ENCODE results near the gene ARHGEF4. TPM values are rescaled to one million over a fixed set of nuclear protein-coding genes. Genes with fewer than 3 reads are reported as not detected.

The ARHGEF4 gene
- total and polyA plus RNA-seq, 2 experiments from 2014 or later = 4.6 to 16.6 TPM

DNA sequence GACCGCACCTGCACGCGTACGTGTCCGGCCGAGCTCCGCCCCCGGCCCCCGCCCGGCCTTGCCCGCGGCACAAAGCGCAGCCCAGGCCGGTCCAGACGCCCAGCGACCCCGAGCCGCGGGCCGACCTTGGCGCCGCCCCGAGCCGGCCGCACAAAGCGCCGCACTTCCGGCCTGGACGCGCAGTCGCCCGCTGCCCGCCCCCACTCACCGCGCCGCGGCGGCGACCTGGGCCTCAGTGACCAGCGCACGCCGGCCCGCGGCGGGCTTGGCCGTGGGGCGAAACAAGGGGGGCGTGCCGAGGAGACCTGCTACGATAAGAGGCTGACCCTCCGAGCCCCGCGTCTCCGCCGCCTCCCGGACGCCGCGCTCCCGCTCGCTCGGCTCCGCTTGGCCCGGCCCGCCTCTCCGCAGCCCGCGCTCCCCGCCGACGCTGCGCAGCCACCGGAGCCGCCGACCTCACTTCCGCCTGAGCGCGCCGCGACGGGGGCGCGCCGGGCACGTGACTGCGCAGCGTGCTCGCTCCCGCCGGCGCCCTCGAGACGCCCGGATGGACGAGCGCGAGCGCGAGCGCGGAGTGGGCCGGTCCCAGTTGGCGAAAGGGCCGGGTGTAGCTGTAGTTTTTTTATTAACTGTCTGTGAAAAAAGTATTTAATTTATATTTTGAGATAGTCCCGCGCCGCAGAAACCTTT lies 256.4 kb downstream of the ARHGEF4 start, which contains the start of gene FAM168B:
TSS of gene FAM168B (minus strand) at position 455 of the 690 bp plus-strand sequence. CDS start 10,814 bp downstream, outside the sequence.
- H3K27ac Mint-ChIP-seq = peak within 1 kb of the TSS; percentile 97
- H3K4me3 Mint-ChIP-seq = peak within 1 kb of the TSS; percentile 95
- peaks cover 34% of the 10 kb centered on the region for H3K36me3 Mint-ChIP-seq (ENCODE audit: low read depth)

More for the DNA sequence above, 256.4 kb downstream of the ARHGEF4 start, which contains the start of gene FAM168B:
- DNase-seq (ENCODE audit: low spot score) = peak; percentile 92
- Mint-ChIP-seq H3K27me3 (ENCODE audit: insufficient read depth, low read depth, poor library complexity) (peaks cover 3% of the 10 kb centered on the region), H3K9me3 (no peaks in the 10 kb centered on the region), H3K4me1 (no peaks in the 10 kb centered on the region; the same call in 2 of the 3 replicates)
- TF ChIP-seq JUNB (IDR thresholded peaks at IDR 0.05; ENCODE audit: unreplicated experiment) (no peak), CREB1 (CRISPR knock-in tag; IDR thresholded peaks at IDR 0.05; ENCODE audit: low read depth) (peak; percentile 78), POLR2AphosphoS5 (IDR thresholded peaks at IDR 0.05; ENCODE audit: low read depth) (peak; percentile 72), STAT1 (IDR thresholded peaks at IDR 0.05; ENCODE audit: unreplicated experiment) (no peak), NANOG (IDR thresholded peaks at IDR 0.05; ENCODE audit: borderline replicate concordance) (no peak), EZH2 (IDR thresholded peaks at IDR 0.05; ENCODE audit: low read depth, unreplicated experiment) (no peak), EZH2phosphoT487 (IDR thresholded peaks at IDR 0.05; ENCODE audit: unreplicated experiment) (no peak), ZNF114 (CRISPR knock-in tag; IDR thresholded peaks at IDR 0.05) (no peak), ZNF331 (CRISPR knock-in tag; IDR thresholded peaks at IDR 0.05; ENCODE audit: low read depth) (no peak)
- TF ChIP-seq, protein P1, sequence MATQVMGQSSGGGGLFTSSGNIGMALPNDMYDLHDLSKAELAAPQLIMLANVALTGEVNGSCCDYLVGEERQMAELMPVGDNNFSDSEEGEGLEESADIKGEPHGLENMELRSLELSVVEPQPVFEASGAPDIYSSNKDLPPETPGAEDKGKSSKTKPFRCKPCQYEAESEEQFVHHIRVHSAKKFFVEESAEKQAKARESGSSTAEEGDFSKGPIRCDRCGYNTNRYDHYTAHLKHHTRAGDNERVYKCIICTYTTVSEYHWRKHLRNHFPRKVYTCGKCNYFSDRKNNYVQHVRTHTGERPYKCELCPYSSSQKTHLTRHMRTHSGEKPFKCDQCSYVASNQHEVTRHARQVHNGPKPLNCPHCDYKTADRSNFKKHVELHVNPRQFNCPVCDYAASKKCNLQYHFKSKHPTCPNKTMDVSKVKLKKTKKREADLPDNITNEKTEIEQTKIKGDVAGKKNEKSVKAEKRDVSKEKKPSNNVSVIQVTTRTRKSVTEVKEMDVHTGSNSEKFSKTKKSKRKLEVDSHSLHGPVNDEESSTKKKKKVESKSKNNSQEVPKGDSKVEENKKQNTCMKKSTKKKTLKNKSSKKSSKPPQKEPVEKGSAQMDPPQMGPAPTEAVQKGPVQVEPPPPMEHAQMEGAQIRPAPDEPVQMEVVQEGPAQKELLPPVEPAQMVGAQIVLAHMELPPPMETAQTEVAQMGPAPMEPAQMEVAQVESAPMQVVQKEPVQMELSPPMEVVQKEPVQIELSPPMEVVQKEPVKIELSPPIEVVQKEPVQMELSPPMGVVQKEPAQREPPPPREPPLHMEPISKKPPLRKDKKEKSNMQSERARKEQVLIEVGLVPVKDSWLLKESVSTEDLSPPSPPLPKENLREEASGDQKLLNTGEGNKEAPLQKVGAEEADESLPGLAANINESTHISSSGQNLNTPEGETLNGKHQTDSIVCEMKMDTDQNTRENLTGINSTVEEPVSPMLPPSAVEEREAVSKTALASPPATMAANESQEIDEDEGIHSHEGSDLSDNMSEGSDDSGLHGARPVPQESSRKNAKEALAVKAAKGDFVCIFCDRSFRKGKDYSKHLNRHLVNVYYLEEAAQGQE (IDR thresholded peaks at IDR 0.05; ENCODE audit: unreplicated experiment) = no peak
- TF ChIP-seq, protein P2, sequence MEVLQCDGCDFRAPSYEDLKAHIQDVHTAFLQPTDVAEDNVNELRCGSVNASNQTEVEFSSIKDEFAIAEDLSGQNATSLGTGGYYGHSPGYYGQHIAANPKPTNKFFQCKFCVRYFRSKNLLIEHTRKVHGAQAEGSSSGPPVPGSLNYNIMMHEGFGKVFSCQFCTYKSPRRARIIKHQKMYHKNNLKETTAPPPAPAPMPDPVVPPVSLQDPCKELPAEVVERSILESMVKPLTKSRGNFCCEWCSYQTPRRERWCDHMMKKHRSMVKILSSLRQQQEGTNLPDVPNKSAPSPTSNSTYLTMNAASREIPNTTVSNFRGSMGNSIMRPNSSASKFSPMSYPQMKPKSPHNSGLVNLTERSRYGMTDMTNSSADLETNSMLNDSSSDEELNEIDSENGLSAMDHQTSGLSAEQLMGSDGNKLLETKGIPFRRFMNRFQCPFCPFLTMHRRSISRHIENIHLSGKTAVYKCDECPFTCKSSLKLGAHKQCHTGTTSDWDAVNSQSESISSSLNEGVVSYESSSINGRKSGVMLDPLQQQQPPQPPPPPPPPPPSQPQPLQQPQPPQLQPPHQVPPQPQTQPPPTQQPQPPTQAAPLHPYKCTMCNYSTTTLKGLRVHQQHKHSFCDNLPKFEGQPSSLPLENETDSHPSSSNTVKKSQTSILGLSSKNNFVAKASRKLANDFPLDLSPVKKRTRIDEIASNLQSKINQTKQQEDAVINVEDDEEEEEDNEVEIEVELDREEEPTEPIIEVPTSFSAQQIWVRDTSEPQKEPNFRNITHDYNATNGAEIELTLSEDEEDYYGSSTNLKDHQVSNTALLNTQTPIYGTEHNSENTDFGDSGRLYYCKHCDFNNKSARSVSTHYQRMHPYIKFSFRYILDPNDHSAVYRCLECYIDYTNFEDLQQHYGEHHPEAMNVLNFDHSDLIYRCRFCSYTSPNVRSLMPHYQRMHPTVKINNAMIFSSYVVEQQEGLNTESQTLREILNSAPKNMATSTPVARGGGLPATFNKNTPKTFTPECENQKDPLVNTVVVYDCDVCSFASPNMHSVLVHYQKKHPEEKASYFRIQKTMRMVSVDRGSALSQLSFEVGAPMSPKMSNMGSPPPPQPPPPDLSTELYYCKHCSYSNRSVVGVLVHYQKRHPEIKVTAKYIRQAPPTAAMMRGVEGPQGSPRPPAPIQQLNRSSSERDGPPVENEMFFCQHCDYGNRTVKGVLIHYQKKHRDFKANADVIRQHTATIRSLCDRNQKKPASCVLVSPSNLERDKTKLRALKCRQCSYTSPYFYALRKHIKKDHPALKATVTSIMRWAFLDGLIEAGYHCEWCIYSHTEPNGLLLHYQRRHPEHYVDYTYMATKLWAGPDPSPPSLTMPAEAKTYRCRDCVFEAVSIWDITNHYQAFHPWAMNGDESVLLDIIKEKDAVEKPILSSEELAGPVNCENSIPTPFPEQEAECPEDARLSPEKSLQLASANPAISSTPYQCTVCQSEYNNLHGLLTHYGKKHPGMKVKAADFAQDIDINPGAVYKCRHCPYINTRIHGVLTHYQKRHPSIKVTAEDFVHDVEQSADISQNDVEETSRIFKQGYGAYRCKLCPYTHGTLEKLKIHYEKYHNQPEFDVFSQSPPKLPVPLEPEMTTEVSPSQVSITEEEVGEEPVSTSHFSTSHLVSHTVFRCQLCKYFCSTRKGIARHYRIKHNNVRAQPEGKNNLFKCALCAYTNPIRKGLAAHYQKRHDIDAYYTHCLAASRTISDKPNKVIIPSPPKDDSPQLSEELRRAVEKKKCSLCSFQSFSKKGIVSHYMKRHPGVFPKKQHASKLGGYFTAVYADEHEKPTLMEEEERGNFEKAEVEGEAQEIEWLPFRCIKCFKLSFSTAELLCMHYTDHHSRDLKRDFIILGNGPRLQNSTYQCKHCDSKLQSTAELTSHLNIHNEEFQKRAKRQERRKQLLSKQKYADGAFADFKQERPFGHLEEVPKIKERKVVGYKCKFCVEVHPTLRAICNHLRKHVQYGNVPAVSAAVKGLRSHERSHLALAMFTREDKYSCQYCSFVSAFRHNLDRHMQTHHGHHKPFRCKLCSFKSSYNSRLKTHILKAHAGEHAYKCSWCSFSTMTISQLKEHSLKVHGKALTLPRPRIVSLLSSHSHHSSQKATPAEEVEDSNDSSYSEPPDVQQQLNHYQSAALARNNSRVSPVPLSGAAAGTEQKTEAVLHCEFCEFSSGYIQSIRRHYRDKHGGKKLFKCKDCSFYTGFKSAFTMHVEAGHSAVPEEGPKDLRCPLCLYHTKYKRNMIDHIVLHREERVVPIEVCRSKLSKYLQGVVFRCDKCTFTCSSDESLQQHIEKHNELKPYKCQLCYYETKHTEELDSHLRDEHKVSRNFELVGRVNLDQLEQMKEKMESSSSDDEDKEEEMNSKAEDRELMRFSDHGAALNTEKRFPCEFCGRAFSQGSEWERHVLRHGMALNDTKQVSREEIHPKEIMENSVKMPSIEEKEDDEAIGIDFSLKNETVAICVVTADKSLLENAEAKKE (CRISPR knock-in tag; IDR thresholded peaks at IDR 0.05) = no peak
- TF ChIP-seq, protein P3, sequence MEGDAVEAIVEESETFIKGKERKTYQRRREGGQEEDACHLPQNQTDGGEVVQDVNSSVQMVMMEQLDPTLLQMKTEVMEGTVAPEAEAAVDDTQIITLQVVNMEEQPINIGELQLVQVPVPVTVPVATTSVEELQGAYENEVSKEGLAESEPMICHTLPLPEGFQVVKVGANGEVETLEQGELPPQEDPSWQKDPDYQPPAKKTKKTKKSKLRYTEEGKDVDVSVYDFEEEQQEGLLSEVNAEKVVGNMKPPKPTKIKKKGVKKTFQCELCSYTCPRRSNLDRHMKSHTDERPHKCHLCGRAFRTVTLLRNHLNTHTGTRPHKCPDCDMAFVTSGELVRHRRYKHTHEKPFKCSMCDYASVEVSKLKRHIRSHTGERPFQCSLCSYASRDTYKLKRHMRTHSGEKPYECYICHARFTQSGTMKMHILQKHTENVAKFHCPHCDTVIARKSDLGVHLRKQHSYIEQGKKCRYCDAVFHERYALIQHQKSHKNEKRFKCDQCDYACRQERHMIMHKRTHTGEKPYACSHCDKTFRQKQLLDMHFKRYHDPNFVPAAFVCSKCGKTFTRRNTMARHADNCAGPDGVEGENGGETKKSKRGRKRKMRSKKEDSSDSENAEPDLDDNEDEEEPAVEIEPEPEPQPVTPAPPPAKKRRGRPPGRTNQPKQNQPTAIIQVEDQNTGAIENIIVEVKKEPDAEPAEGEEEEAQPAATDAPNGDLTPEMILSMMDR (conservative IDR thresholded peaks at IDR 0.05; ENCODE audit: low read depth in 2 of 2) = no peak
- TF ChIP-seq, protein P4, sequence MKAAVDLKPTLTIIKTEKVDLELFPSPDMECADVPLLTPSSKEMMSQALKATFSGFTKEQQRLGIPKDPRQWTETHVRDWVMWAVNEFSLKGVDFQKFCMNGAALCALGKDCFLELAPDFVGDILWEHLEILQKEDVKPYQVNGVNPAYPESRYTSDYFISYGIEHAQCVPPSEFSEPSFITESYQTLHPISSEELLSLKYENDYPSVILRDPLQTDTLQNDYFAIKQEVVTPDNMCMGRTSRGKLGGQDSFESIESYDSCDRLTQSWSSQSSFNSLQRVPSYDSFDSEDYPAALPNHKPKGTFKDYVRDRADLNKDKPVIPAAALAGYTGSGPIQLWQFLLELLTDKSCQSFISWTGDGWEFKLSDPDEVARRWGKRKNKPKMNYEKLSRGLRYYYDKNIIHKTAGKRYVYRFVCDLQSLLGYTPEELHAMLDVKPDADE (IDR thresholded peaks at IDR 0.05) = peak; percentile 25; the same call in 1 of the 2 replicates
- Histone ChIP-seq H3K4me1 (ENCODE audit: insufficient read depth) (no peaks in the 10 kb centered on the region), H3K4me2 (peak within 1 kb of the TSS; percentile 90), H4K20me1 (replicated peaks; ENCODE audit: insufficient read depth) (peaks cover 29% of the 10 kb centered on the region), H3F3A (replicated peaks; ENCODE audit: low read depth) (no peaks in the 10 kb centered on the region; the same call in 1 of the 2 replicates), H3K79me2 (replicated peaks; ENCODE audit: insufficient read depth) (peaks cover 46% of the 10 kb centered on the region), H2AFZ (peak within 1 kb of the TSS; percentile 98), H3K36me3 (ENCODE audit: insufficient read depth) (peaks cover 23% of the 10 kb centered on the region), H3K27me3 (ENCODE audit: insufficient read depth) (no peaks in the 10 kb centered on the region), H3K9me2 (ENCODE audit: insufficient read depth) (no peaks in the 10 kb centered on the region), H3K4me3 (peak within 1 kb of the TSS; percentile 84), H3K27ac (ENCODE audit: low read depth) (peak within 1 kb of the TSS; percentile 99)
- ATAC-seq = peak; percentile 90

Data from GM23338 (cell line).